ENCODE results near the gene TTC21B. TPM values are rescaled to one million over a fixed set of nuclear protein-coding genes. Genes with fewer than 3 reads are reported as not detected.

Gene TTC21B
- total RNA-seq, 4 donors from 2014 or later = 29.1 to 45.7 (median 32.9) TPM

DNA sequence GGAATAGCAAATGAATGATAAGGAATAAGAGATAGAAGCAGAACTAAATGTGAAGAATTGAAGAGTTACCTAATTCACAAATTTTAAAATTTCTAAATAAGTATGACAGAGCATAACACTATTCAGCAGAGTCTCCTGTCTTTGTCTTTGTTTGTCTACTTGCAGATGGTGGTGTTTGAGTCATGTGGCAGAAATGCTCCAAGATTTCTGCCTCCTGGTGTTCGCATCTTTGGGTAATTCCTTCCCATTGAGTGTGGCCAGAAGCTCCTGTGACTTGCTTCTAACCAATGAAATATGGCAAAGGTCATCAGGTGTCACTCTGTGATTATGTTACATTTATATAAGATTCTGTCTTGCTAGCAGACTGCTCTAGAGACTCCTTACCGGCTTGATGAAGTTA is 114.0 kb downstream of the TTC21B start:
- TF ChIP-seq POLR2A (IDR thresholded peaks at IDR 0.05) (no peak), CTCF (IDR thresholded peaks at IDR 0.05) (no peak)
- no peak overlapping the region for H3K27ac ChIP-seq

DNA sequence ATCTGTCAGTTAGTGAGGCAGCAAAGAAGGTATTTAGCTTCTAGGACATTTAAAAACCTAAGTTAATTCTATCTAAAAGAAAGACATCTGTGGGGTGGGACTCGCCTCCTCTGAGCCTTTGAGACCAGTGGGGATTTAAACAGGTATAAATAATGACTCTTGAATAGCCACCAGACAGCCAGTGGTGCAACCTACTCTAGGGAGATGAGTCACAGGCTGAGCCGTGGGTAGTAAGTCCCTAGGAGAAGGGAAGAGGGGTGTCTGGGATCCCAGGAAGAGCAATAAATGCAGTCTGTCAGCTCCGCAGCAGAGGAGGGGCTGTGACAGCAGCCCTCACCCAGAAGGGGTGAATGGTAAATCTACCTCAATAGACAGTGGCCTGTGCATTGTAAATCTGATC is 116.5 kb downstream of the TTC21B start:
- Histone ChIP-seq H3K4me3 (replicated peaks in 1 of 3) (no peak overlapping the region), H3K9me3 (no peaks in the 10 kb centered on the region), H3K27me3 (no peaks in the 10 kb centered on the region), H3K36me3 (no peaks in the 10 kb centered on the region), H3K4me1 (no peaks in the 10 kb centered on the region), H3K27ac (no peak overlapping the region)
- no peak for DNase-seq
- no peak for TF ChIP-seq CTCF (IDR thresholded peaks at IDR 0.05)
- TF ChIP-seq POLR2A (IDR thresholded peaks at IDR 0.05) = no peak
- WGBS, 2 donors = 80 to 86% methylated on average over 3 of the region's 3 CpGs
- intact Hi-C loops (cut with DNase I) = no loop called here

More for the DNA sequence above, 114.0 kb downstream of the TTC21B start:
- intact Hi-C loops (cut with DNase I) = no loop called here
- Histone ChIP-seq H3K4me1 (peaks cover 7 to 8% of the 10 kb centered on the region in 2 donors), H3K36me3 (no peaks in the 10 kb centered on the region), H3K4me3 (replicated peaks in 1 of 3) (no peak overlapping the region), H3K27me3 (no peaks in the 10 kb centered on the region), H3K9me3 (no peaks in the 10 kb centered on the region)
- 93 to 94% methylated on average over 2 of the region's 2 CpGs for WGBS, 2 donors
- DNase-seq = no peak

DNA sequence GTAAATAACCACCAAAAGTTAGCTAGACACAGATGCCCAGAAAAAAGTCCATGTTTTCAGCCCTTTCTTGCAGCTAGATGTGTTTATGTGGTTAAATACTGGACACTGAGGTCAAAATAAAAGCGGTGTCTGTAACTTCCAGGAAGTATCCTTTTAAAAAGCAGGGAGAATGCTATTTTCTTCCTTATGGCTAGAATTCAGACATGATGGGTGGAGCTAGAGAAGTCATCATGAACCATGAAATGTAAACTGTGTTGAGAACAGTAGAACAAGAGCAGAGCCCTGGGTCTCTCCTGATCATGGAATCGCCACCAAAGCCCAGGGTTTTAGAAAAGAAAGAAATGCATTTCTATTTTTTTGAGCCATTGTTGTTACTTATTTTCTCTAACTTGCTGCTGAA is 118.2 kb downstream of the TTC21B start:
- H3K27me3 ChIP-seq = no peaks in the 10 kb centered on the region
- DNase-seq = no peak
- H3K27ac ChIP-seq = no peak overlapping the region
- no peaks in the 10 kb centered on the region for H3K9me3 ChIP-seq
- TF ChIP-seq POLR2A (IDR thresholded peaks at IDR 0.05) = no peak
- no peak for TF ChIP-seq CTCF (IDR thresholded peaks at IDR 0.05)
- H3K4me3 ChIP-seq (replicated peaks in 1 of 3) = no peak overlapping the region
- WGBS, 2 donors = 91 to 93% methylated on average over 2 of the region's 2 CpGs
- no peaks in the 10 kb centered on the region for H3K4me1 ChIP-seq
- intact Hi-C loops (cut with DNase I) = no loop called here
- no peaks in the 10 kb centered on the region for H3K36me3 ChIP-seq

DNA sequence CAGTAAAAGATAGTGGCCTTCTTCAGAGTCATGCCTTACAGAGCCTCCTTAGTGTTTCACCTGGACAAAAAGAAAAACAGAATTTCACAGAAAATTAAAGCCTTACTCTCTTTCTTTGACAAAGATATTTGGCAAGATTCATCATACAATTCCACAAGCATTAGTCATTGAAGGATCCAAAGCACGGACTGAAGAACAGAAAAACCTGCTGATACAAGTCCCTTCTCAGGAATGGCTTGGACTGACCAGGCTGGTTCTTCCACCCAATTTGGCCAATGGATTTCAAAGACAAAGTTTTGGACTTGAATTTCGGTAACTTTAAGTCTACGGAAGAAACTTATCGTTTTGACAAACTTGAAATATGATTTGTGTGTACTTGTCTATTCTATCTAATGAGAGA is 120.4 kb downstream of the TTC21B start:
- Histone ChIP-seq H3K27ac (no peak overlapping the region), H3K9me3 (no peaks in the 10 kb centered on the region), H3K27me3 (no peaks in the 10 kb centered on the region), H3K4me1 (no peaks in the 10 kb centered on the region), H3K36me3 (no peaks in the 10 kb centered on the region), H3K4me3 (replicated peaks in 1 of 3) (no peak overlapping the region)
- TF ChIP-seq CTCF (IDR thresholded peaks at IDR 0.05) = no peak
- DNase-seq = peak in 1 of 2 donors; percentile 42
- intact Hi-C loops (cut with DNase I) = no loop called here
- 85 to 88% methylated on average over 4 of the region's 4 CpGs for WGBS, 2 donors

- Histone ChIP-seq H3K27ac (no peak overlapping the region), H3K27me3 (no peaks in the 10 kb centered on the region), H3K4me3 (replicated peaks in 1 of 3) (no peak overlapping the region), H3K9me3 (no peaks in the 10 kb centered on the region), H3K4me1 (peaks cover 0 to 4% of the 10 kb centered on the region in 2 donors), H3K36me3 (no peaks in the 10 kb centered on the region)
- intact Hi-C loops (cut with DNase I) = no loop called here
- no peak for DNase-seq
- TF ChIP-seq CTCF (IDR thresholded peaks at IDR 0.05) = no peak
- TF ChIP-seq POLR2A (IDR thresholded peaks at IDR 0.05) = no peak
- 92 to 100% methylated on average over 1 of the region's 1 CpG for WGBS, 2 donors
Measured at GRCh38 chr2:165827921-165828276, 125.7 kb downstream of the TTC21B start.

Measured in thyroid gland (tissue), 4 donors.